ENCODE results near the gene NALCN.

Gene NALCN

GRCh38 chr13:101416181-101417042 lies at the start of gene NALCN:
Gene NALCN (minus strand): TSS chr13:101416508. CDS start chr13:101399126, 17,382 bp downstream.
- DNase-seq (ENCODE audit: extremely low spot score, insufficient read length, low read depth) (no peak), FAIRE-seq (no peak)

- FAIRE-seq (no peak), DNase-seq (ENCODE audit: extremely low spot score, insufficient read length, low read depth) (no peak)
Observed at GRCh38 chr13:101465877-101466276, 49.6 kb upstream of the NALCN start.

- DNase-seq (ENCODE audit: extremely low spot score, insufficient read length, low read depth) (no peak), FAIRE-seq (no peak)
Observed at GRCh38 chr13:101457176-101457575, 40.9 kb upstream of the NALCN start.

- DNase-seq (ENCODE audit: extremely low spot score, insufficient read length, low read depth): no peak
- FAIRE-seq: no peak
Observed at GRCh38 chr13:101455863-101456262, 39.6 kb upstream of the NALCN start.

- FAIRE-seq (no peak), DNase-seq (ENCODE audit: extremely low spot score, insufficient read length, low read depth) (no peak)
Observed at GRCh38 chr13:101454767-101455166, 38.5 kb upstream of the NALCN start.

- no peak for DNase-seq (ENCODE audit: extremely low spot score, insufficient read length, low read depth)
- FAIRE-seq: no peak
Observed at GRCh38 chr13:101453784-101454201, 37.5 kb upstream of the NALCN start.

- DNase-seq (ENCODE audit: extremely low spot score, insufficient read length, low read depth) (no peak), FAIRE-seq (no peak)
Observed at GRCh38 chr13:101452519-101453485, 36.5 kb upstream of the NALCN start, which contains the start of gene ITGBL1. Gene ITGBL1 (plus strand): TSS chr13:101452675. CDS start chr13:101452834, 159 bp downstream.

- no peak for FAIRE-seq
Observed at GRCh38 chr13:101451641-101452040, 35.3 kb upstream of the NALCN start.

GRCh38 chr13:101450749-101451130 lies 34.4 kb upstream of the NALCN start:
- DNase-seq (ENCODE audit: extremely low spot score, insufficient read length, low read depth): no peak
- no peak for FAIRE-seq

More at GRCh38 chr13:101451641-101452040, 35.3 kb upstream of the NALCN start:
- no peak for DNase-seq (ENCODE audit: extremely low spot score, insufficient read length, low read depth)

- FAIRE-seq: no peak
- no peak for DNase-seq (ENCODE audit: extremely low spot score, insufficient read length, low read depth)
Observed at GRCh38 chr13:101449790-101450748, 33.8 kb upstream of the NALCN start.

GRCh38 chr13:101447852-101448251 lies 31.5 kb upstream of the NALCN start:
- FAIRE-seq (no peak), DNase-seq (ENCODE audit: extremely low spot score, insufficient read length, low read depth) (no peak)

- DNase-seq (ENCODE audit: extremely low spot score, insufficient read length, low read depth): no peak
- FAIRE-seq: no peak
Observed at GRCh38 chr13:101434486-101434885, 18.2 kb upstream of the NALCN start.

- DNase-seq (ENCODE audit: extremely low spot score, insufficient read length, low read depth): no peak
Observed at GRCh38 chr13:101433895-101434294, 17.6 kb upstream of the NALCN start.

GRCh38 chr13:101429733-101430132 lies 13.4 kb upstream of the NALCN start:
- DNase-seq (ENCODE audit: extremely low spot score, insufficient read length, low read depth) (no peak), FAIRE-seq (no peak)

More at GRCh38 chr13:101433895-101434294, 17.6 kb upstream of the NALCN start:
- no peak for FAIRE-seq

- FAIRE-seq: no peak
Observed at GRCh38 chr13:101425623-101426022, 9.3 kb upstream of the NALCN start.

GRCh38 chr13:101425156-101425471 lies 8.8 kb upstream of the NALCN start:
- DNase-seq (ENCODE audit: extremely low spot score, insufficient read length, low read depth) (no peak), FAIRE-seq (no peak)

More at GRCh38 chr13:101425623-101426022, 9.3 kb upstream of the NALCN start:
- no peak for DNase-seq (ENCODE audit: extremely low spot score, insufficient read length, low read depth)

- FAIRE-seq (no peak), DNase-seq (ENCODE audit: extremely low spot score, insufficient read length, low read depth) (no peak)
Observed at GRCh38 chr13:101424381-101425155, 8.3 kb upstream of the NALCN start.

- DNase-seq (ENCODE audit: extremely low spot score, insufficient read length, low read depth) (no peak), FAIRE-seq (no peak)
Observed at GRCh38 chr13:101423872-101424271, 7.6 kb upstream of the NALCN start.

GRCh38 chr13:101417501-101417900 lies 1.2 kb upstream of the NALCN start:
- DNase-seq (ENCODE audit: extremely low spot score, insufficient read length, low read depth): no peak
- FAIRE-seq: no peak
